HS-27A (cell line): ENCODE data around the gene HOXD8.

Source experiments
- DNase-seq: peaks from one replicate; pipeline ENCODE4 v3.0.0-alpha.2; 2012; ENCODE audit warnings: low read depth, missing footprints

Gene HOXD8

GRCh38 chr2:176117162-176117822 lies 12.2 kb upstream of the HOXD8 start:
- no peak for DNase-seq

- no peak for DNase-seq
These were observed 11.6 kb upstream of the HOXD8 start for GRCh38 chr2:176117823-176118371.

- DNase-seq, result no peak
These were observed 10.7 kb upstream of the HOXD8 start for GRCh38 chr2:176118601-176119339.

GRCh38 chr2:176120364-176121189 lies 8.9 kb upstream of the HOXD8 start:
- no peak for DNase-seq

GRCh38 chr2:176121190-176122051 lies 8.1 kb upstream of the HOXD8 start:
- DNase-seq, result no peak

- DNase-seq, result no peak
These were observed 7.3 kb upstream of the HOXD8 start for GRCh38 chr2:176122052-176122682.

- no peak for DNase-seq
These were observed 6.7 kb upstream of the HOXD8 start, which contains the start of gene HOXD9 for GRCh38 chr2:176122683-176123410. TSS of gene HOXD9 (plus strand) at chr2:176122719. CDS start at chr2:176122769, 50 bp downstream.

- DNase-seq, result no peak
These were observed 5.9 kb upstream of the HOXD8 start for GRCh38 chr2:176123411-176124109.

GRCh38 chr2:176124110-176124946 lies 5.2 kb upstream of the HOXD8 start:
- no peak for DNase-seq

GRCh38 chr2:176124947-176125771 lies 4.3 kb upstream of the HOXD8 start:
- DNase-seq, result no peak

- no peak for DNase-seq
These were observed 3.8 kb upstream of the HOXD8 start for GRCh38 chr2:176125772-176126054.

GRCh38 chr2:176126929-176127773 lies 2.4 kb upstream of the HOXD8 start:
- no peak for DNase-seq

- no peak for DNase-seq
These were observed 1.8 kb upstream of the HOXD8 start for GRCh38 chr2:176127774-176128072.

- DNase-seq, result no peak
These were observed 1.1 kb upstream of the HOXD8 start for GRCh38 chr2:176128172-176128981.

GRCh38 chr2:176129813-176130146 lies 275 bp downstream of the HOXD8 start:
- no peak for DNase-seq

GRCh38 chr2:176130147-176130956 lies 847 bp downstream of the HOXD8 start:
- DNase-seq, result no peak
